Motor neuron (in vitro differentiated cells): Measurements from ENCODE around the gene RAB14. TPM values are rescaled to one million over a fixed set of nuclear protein-coding genes. Genes with fewer than 3 reads are reported as not detected.
"Not testable (repeated sequence)": the region's sequence is repeated elsewhere in the genome, so short reads cannot be mapped to it uniquely, and the experiment has no call there.

Experiments
- ATAC-seq, 8 experiments: fragments of 200-7000 bp; cut with Tn5 transposase; replicated peaks in 6 of 8; 2 replicates each; pipeline ENCODE4 v1.8.0; 2021; ENCODE audit warnings: mild to moderate bottlenecking in 8 of 8, moderate library complexity in 8 of 8
- H3K27ac ChIP-seq, 2 donors: fragments of 250-450 bp; sonication (Bioruptor Pico); 2 replicates each; pipeline ENCODE4 v1.9.0; 2021; ENCODE audit warnings: antibody characterized with exemption in 2 of 2, mild to moderate bottlenecking in 2 of 2, moderate library complexity in 1 of 2
- H3K4me1 ChIP-seq, 2 donors: fragments of 250-450 bp; sonication (Bioruptor Pico); replicated peaks in 1 of 2; 2 replicates each; pipeline ENCODE4 v1.6.1; 2021; ENCODE audit warnings: antibody characterized with exemption in 2 of 2, mild to moderate bottlenecking in 2 of 2, moderate library complexity in 1 of 2
- H3K4me3 ChIP-seq, 5 donors: fragments of 250-450 bp; sonication (Bioruptor Pico); 2 replicates each; pipeline ENCODE4 v1.9.0; 2021; ENCODE audit warnings: antibody characterized with exemption in 5 of 5, mild to moderate bottlenecking in 5 of 5, moderate library complexity in 4 of 5
- WGBS, 10 experiments: fragments of 450-650 bp; shearing (Covaris generic); methylation state at CpG; one replicate each; pipeline ENCODE4 v1.0.0; 2022; 5-methylcytosine and 5-hydroxymethylcytosine counted together
- in situ Hi-C, 9 experiments: fragments of 400-800 bp; cut with MboI; loops; one replicate each; pipeline ENCODE4 v1.15.0; 2021; ENCODE audit warnings: low sequenced_read_pairs in 9 of 9, low pct_unique_long_range_greater_than_20kb in 2 of 9; ENCODE audit not compliant: unreplicated experiment in 9 of 9
- total RNA-seq, 8 experiments: library from RNA; unstranded; fragments of 300-600 nt; gene quantifications; 2 replicates each; pipeline versions ENCODE4 v1.2.3 to v1.2.4, GENCODE V29; 2022

Gene RAB14
- total RNA-seq, 8 experiments from 2014 or later: 21.3 to 56.0 (median 40.7) TPM

- ATAC-seq: no peak
- in situ Hi-C loops: no loop called here
- Histone ChIP-seq H3K4me1 (no peaks in the 10 kb centered on the region), H3K4me3 (no peak overlapping the region), H3K27ac (no peak overlapping the region)
- 57 to 100% (median 90%) methylated on average over 1 to 2 of the region's 2 CpGs; no CpG with 5 or more reads in 1 of the 10 experiments for WGBS, 10 experiments
These were observed 66.0 kb downstream of the RAB14 start for GRCh38 chr9:121135642-121136041.

GRCh38 chr9:121133104-121133816 lies 68.4 kb downstream of the RAB14 start:
- 73 to 100% (median 96%) methylated on average over 2 to 11 of the region's 19 CpGs; no CpG with 5 or more reads in 2 of the 10 experiments for WGBS, 10 experiments
- Histone ChIP-seq H3K4me1 (no peaks in the 10 kb centered on the region), H3K4me3 (no peak overlapping the region), H3K27ac (no peak overlapping the region)
- in situ Hi-C loops: no loop called here
- no peak for ATAC-seq

- WGBS, 10 experiments: 93 to 100% (median 100%) methylated on average over 1 to 3 of the region's 3 CpGs; no CpG with 5 or more reads in 4 of the 10 experiments
- in situ Hi-C loops, H3K4me3 ChIP-seq, ATAC-seq, H3K27ac ChIP-seq, H3K4me1 ChIP-seq: not testable (repeated sequence)
These were observed 72.3 kb downstream of the RAB14 start for GRCh38 chr9:121129384-121129783.

Other genes starting within 250 kb of the RAB14 start
- gene C5, start 151.6 kb downstream of the RAB14 start, total RNA-seq: 1 to 10 TPM in 7 of 8 experiments, under 1 TPM in 1; 0.91 to 4.1 (median 2.0) TPM
- 10 to 100 TPM in 6 of 8 experiments, 1 to 10 TPM in 2; 3.1 to 19.8 (median 13.8) TPM for gene CNTRL, start 126.9 kb downstream of the RAB14 start, total RNA-seq
- 1,000 to 10,000 TPM in 1 of 8 experiments, 100 to 1,000 TPM in 3, 10 to 100 TPM in 4; 41.1 to 1,937 (median 118) TPM for gene GSN, start 66.3 kb upstream of the RAB14 start, total RNA-seq
- gene STOM, start 168.4 kb upstream of the RAB14 start, total RNA-seq: 100 to 1,000 TPM in 3 of 8 experiments, 10 to 100 TPM in 1, 1 to 10 TPM in 4; 2.7 to 350 (median 23.0) TPM